ENCODE data around the gene ASCL4.
A peak's percentile ranks its signal among the peaks of the same experiment; 100 is the strongest.

ASCL4 gene

GRCh38 chr12:107779077-107779831, 4.8 kb downstream of the ASCL4 start:
- DNase-seq, result no peak

GRCh38 chr12:107780298-107780697, 5.8 kb downstream of the ASCL4 start:
- DNase-seq, result no peak

GRCh38 chr12:107782067-107782466, 7.6 kb downstream of the ASCL4 start:
- no peak for DNase-seq

- DNase-seq, result no peak
Measured at GRCh38 chr12:107783406-107784376, 9.2 kb downstream of the ASCL4 start.

- no peak for DNase-seq
Measured at GRCh38 chr12:107788281-107788680, 13.8 kb downstream of the ASCL4 start.

- DNase-seq, result no peak
Measured at GRCh38 chr12:107788690-107789458, 14.4 kb downstream of the ASCL4 start.

- DNase-seq, result no peak
Measured at GRCh38 chr12:107791465-107792089, 17.1 kb downstream of the ASCL4 start.

GRCh38 chr12:107794451-107794850, 19.9 kb downstream of the ASCL4 start:
- DNase-seq, result peak; percentile 23

GRCh38 chr12:107798580-107798979, 24.1 kb downstream of the ASCL4 start:
- DNase-seq, result no peak

GRCh38 chr12:107801150-107801549, 26.6 kb downstream of the ASCL4 start:
- no peak for DNase-seq

GRCh38 chr12:107803092-107803491, 28.6 kb downstream of the ASCL4 start:
- no peak for DNase-seq

- DNase-seq, result no peak
Measured at GRCh38 chr12:107805488-107806180, 31.1 kb downstream of the ASCL4 start.

GRCh38 chr12:107807471-107808150, 33.1 kb downstream of the ASCL4 start:
- DNase-seq, result no peak

GRCh38 chr12:107817250-107817649, 42.7 kb downstream of the ASCL4 start:
- DNase-seq, result no peak

GRCh38 chr12:107818984-107819383, 44.5 kb downstream of the ASCL4 start:
- DNase-seq, result no peak

GRCh38 chr12:107822356-107822755, 47.9 kb downstream of the ASCL4 start:
- no peak for DNase-seq

All from kidney glomerular epithelial cell (primary cell).